GM13977 (cell line): ENCODE data around the gene DDIT3.

ENCODE experiments used
- DNase-seq: peaks from one replicate; pipeline ENCODE4 v3.0.0; 2012; ENCODE audit warnings: low spot score
- in situ Hi-C: fragments of 300-500 bp; cut with MboI; formaldehyde crosslinking; loops from one replicate; pipeline ENCODE4 v1.12.0; 2022; ENCODE audit warnings: low sequenced_read_pairs, low pct_unique_long_range_greater_than_20kb, mixed read lengths, inconsistent platforms; ENCODE audit not compliant: unreplicated experiment
- TF ChIP-seq, protein P1 (sequence below): IDR thresholded peaks from 2 replicates; pipeline ENCODE4 v1.5.1; 2012; ENCODE audit warnings: mild to moderate bottlenecking, control low read depth; ENCODE audit not compliant: insufficient read depth; ENCODE audit errors: extremely low read depth, missing control alignments

DDIT3 gene

DNA sequence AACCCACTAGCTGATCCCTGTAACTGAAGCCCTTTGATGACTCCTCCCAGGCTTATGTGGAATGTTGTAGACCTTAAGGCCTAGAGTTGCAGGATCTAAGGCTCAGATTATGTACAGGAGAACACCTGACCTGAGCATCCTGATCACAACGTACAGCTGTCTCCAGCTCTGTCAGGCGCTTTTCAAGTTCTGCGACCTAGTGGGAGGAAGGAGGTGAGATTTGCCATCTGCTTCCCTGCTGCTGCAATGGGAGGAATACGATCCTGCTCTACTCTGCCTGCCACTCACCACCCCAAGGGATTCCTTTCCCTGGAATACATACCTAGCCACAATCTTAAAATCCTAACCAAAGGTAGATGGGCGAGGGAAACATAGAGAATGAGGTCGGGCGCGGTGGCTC is 12.8 kb upstream of the DDIT3 start:
- TF ChIP-seq, protein P1, sequence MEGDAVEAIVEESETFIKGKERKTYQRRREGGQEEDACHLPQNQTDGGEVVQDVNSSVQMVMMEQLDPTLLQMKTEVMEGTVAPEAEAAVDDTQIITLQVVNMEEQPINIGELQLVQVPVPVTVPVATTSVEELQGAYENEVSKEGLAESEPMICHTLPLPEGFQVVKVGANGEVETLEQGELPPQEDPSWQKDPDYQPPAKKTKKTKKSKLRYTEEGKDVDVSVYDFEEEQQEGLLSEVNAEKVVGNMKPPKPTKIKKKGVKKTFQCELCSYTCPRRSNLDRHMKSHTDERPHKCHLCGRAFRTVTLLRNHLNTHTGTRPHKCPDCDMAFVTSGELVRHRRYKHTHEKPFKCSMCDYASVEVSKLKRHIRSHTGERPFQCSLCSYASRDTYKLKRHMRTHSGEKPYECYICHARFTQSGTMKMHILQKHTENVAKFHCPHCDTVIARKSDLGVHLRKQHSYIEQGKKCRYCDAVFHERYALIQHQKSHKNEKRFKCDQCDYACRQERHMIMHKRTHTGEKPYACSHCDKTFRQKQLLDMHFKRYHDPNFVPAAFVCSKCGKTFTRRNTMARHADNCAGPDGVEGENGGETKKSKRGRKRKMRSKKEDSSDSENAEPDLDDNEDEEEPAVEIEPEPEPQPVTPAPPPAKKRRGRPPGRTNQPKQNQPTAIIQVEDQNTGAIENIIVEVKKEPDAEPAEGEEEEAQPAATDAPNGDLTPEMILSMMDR: no peak
- in situ Hi-C loops: no loop called here
- DNase-seq: no peak

DNA sequence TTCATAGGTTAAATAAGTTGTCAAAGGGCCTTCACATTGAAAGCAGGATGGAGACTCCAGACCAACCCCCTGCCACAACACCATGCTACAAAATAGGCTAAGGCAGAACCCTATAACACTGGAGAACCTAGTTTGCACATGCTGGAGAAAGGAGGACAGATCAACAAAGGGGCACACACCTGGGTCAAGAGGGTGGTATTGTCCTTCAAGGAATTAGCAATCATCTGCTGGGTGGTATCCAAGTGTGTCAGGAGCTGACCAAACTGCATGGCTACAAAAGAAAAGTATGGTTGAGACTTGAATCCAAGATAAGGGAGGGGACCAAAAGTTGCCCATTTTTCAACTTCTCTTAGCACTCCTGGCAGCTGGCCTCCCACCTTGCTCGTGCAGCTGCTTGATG is 11.5 kb upstream of the DDIT3 start:
- in situ Hi-C loops: no loop called here
- TF ChIP-seq, protein P1: no peak
- DNase-seq: no peak

DNA sequence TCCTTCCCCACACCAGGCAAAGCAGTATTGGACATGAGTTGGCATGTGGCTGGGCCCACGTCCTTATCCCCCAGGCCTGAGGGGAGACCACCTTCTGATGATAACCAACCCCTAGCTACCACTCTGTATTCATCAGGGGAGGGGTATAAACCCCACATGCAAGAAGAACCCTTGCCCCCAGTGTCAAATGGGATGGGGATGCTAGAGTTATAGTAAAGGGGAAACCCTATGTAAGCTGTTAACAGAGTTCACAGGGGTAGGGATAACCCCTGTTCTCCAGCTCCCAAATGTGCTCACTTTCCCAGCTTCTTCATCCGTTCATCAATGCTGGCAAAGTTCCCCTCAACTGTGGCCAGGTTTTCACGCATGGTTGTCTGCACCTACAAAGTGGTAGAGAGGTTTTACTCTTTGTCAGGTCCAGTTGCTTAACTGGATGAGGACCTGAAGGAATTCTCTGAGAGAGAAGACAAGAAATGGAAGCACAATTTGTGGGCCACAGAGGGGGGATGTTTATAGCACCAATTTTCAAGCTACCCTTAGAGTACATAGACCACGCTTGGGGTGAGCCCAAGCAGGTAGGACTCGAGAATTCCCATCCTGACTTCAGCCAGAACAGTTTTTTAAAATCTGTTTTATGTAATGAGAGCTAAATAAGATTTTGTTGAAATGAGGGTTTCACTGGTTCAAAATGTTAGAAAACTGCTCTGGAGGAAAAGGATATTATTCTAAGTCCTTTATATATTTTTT is 10.3 kb upstream of the DDIT3 start:
- in situ Hi-C loops: no loop called here
- DNase-seq: no peak
- TF ChIP-seq, protein P1: no peak

DNA sequence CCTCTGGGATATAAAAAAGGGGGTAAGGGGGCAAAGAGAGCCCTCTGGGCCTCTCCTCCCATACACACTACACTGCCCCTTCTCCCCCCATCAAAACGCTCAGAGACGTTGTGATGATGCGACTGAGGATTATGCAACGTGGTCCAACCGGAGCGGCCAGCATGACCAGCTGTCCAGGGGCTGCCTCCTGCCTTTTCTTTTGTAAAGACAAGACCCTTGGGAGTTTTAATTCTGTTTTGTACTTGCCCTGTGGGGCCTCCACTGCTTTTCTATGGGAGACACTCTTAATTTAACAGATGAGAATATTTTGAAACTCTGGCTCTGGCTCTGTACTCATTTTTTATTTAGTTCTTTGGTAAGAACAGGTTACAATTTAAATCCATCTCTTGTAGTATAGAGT is 9.5 kb upstream of the DDIT3 start:
- TF ChIP-seq, protein P1: no peak
- in situ Hi-C loops: no loop called here
- no peak for DNase-seq

GRCh38 chr12:57528831-57529555 is 8.7 kb upstream of the DDIT3 start:
- in situ Hi-C loops: no loop called here
- TF ChIP-seq, protein P1: no peak
- no peak for DNase-seq

DNA sequence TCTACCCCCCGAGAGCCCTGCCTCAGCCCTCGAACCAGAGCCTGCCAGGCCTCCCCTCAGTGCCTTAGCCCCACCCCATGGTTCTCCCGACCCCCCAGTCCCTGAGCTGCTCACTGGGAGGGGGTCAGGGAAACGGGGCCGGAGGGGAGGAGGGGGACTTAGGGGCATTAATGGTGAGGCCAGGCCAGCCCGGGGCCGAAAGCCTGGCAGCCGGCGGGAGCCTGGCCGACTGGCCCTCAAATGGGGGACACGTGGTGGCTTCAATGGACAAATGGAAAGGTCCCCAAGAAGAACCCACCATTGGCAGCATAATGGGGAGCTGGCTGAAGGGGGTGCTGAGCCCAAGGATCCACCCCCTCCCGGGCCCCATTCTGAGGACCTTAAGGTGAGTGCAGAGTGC is 7.9 kb upstream of the DDIT3 start:
- no peak for DNase-seq
- TF ChIP-seq, protein P1: no peak
- in situ Hi-C loops: no loop called here
